SK-N-SH treated with all-trans-retinoic acid at 6 μM for 48 hours (cell line): ENCODE results near the gene CERS2.

Experiments used
- CSDC2 ChIP-seq: fragments of 250-450 bp; sonication (Bioruptor Pico); IDR thresholded peaks from 2 replicates; pipeline ENCODE4 v1.5.0; 2020; ENCODE audit warnings: mild to moderate bottlenecking, moderate library complexity
- PPARA ChIP-seq: fragments of 250-450 bp; sonication (Bioruptor Pico); IDR thresholded peaks from 2 replicates; pipeline ENCODE4 v1.5.0; 2020; ENCODE audit warnings: mild to moderate bottlenecking, borderline replicate concordance
- ZC3H10 ChIP-seq: fragments of 250-450 bp; sonication (Bioruptor Pico); IDR thresholded peaks from 2 replicates; pipeline ENCODE4 v1.5.1; 2021; ENCODE audit warnings: mild to moderate bottlenecking, moderate library complexity
- ZFP3 ChIP-seq: fragments of 250-450 bp; sonication (Bioruptor Pico); IDR thresholded peaks from 2 replicates; pipeline ENCODE4 v1.5.0; 2020; ENCODE audit warnings: mild to moderate bottlenecking, moderate library complexity
- ZFP30 ChIP-seq: fragments of 450-650 bp; formaldehyde crosslinking; IDR thresholded peaks from 2 replicates; pipeline ENCODE4 v1.5.0; 2022; ENCODE audit warnings: mild to moderate bottlenecking, moderate library complexity
- TF ChIP-seq, protein P1 (sequence below): fragments of 250-450 bp; sonication (Bioruptor Pico); IDR thresholded peaks from 2 replicates; pipeline ENCODE4 v1.5.1; 2021; ENCODE audit warnings: mild to moderate bottlenecking, moderate library complexity
- TF ChIP-seq, protein P2 (sequence below): fragments of 250-450 bp; sonication (Bioruptor Pico); IDR thresholded peaks from 2 replicates; pipeline ENCODE4 v1.8.0; 2020; ENCODE audit warnings: mild to moderate bottlenecking, moderate library complexity, borderline replicate concordance

DNA sequence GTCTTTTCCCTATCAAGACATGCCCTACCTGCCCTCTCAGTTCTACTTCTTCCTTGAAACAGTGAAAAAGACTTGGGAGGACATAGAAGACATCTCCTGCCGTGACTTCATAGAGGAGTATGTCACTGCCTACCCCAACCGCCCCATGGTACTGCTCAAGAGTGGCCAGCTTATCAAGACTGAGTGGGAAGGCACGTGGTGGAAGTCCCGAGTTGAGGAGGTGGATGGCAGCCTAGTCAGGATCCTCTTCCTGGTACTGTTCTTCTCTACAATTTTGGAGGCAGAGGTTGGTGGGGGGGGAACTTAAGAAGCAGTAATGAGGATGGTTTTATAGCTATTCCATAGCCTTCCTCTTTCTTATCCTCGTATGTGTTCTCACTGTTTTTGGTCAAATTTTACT lies 29.8 kb downstream of the CERS2 start:
- TF ChIP-seq, protein P1, sequence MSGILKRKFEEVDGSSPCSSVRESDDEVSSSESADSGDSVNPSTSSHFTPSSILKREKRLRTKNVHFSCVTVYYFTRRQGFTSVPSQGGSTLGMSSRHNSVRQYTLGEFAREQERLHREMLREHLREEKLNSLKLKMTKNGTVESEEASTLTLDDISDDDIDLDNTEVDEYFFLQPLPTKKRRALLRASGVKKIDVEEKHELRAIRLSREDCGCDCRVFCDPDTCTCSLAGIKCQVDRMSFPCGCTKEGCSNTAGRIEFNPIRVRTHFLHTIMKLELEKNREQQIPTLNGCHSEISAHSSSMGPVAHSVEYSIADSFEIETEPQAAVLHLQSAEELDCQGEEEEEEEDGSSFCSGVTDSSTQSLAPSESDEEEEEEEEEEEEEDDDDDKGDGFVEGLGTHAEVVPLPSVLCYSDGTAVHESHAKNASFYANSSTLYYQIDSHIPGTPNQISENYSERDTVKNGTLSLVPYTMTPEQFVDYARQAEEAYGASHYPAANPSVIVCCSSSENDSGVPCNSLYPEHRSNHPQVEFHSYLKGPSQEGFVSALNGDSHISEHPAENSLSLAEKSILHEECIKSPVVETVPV (CRISPR knock-in tag): no peak
- TF ChIP-seq ZFP30 (no peak), CSDC2 (CRISPR knock-in tag) (no peak), ZC3H10 (no peak), PPARA (CRISPR knock-in tag) (no peak), ZFP3 (CRISPR knock-in tag) (no peak)
- TF ChIP-seq, protein P2, sequence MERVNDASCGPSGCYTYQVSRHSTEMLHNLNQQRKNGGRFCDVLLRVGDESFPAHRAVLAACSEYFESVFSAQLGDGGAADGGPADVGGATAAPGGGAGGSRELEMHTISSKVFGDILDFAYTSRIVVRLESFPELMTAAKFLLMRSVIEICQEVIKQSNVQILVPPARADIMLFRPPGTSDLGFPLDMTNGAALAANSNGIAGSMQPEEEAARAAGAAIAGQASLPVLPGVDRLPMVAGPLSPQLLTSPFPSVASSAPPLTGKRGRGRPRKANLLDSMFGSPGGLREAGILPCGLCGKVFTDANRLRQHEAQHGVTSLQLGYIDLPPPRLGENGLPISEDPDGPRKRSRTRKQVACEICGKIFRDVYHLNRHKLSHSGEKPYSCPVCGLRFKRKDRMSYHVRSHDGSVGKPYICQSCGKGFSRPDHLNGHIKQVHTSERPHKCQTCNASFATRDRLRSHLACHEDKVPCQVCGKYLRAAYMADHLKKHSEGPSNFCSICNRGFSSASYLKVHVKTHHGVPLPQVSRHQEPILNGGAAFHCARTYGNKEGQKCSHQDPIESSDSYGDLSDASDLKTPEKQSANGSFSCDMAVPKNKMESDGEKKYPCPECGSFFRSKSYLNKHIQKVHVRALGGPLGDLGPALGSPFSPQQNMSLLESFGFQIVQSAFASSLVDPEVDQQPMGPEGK (CRISPR knock-in tag): no peak
